ENCODE measurements around the gene NUDT5.
A peak's percentile ranks its signal among the peaks of the same experiment; 100 is the strongest.

DNA sequence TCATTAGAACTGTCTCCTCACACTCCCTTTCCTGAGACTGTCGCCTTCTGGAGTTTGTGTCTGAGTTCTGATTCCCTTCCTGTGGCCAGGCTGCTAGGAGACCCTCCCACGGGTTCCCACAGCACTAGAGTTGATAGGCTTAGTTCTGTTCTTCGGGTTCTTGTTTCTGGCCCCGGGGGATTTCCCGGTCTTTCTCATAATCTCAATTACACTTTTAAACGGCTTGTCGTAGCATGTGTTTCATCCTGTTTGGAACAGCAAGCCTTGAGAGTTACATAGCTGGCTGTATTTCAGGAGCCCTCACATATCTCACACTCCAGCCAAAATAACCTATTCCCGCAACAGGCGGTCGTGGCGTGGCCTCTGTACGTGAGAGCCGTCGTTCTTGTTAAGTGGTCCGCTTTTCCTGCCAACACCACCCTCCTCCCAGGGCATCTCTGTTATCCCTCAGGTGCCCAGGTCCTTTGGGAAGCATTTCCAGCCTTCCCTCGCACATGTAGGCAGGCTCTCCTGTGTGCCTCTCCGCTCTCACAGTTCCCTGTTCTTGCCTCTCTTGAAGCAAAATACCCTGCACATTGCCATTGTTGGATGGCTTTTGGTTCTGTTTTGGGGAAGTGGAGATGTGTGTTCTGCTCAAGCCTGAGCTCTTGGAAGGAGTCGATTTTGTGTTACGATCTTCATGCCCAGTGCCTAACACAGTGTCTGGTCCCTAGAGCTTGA, 46.3 kb upstream of the NUDT5 start:
- TF ChIP-seq POLR2A (IDR thresholded peaks at IDR 0.05; ENCODE audit: low read depth, low read length) (no peak; the same call in 1 of the 2 replicates), SPI1 (IDR thresholded peaks at IDR 0.05; ENCODE audit: low read depth, low read length) (peak; percentile 82), TAF1 (IDR thresholded peaks at IDR 0.05; ENCODE audit: low read depth, low read length) (0 out of 2 replicates have a peak, but pooled peaks have one; percentile 22), POLR2AphosphoS5 (IDR thresholded peaks at IDR 0.05; ENCODE audit: low read depth, low read length) (peak; percentile 47; the same call in 1 of the 2 replicates), POU2F2 (IDR thresholded peaks at IDR 0.05; ENCODE audit: low read depth, low read length) (no peak)

Data from GM12891 (cell line).